Measurements from ENCODE around the gene ERAL1.
"Not testable (repeated sequence)": the region's sequence is repeated elsewhere in the genome, so short reads cannot be mapped to it uniquely, and the experiment has no call there.

The ERAL1 gene

DNA sequence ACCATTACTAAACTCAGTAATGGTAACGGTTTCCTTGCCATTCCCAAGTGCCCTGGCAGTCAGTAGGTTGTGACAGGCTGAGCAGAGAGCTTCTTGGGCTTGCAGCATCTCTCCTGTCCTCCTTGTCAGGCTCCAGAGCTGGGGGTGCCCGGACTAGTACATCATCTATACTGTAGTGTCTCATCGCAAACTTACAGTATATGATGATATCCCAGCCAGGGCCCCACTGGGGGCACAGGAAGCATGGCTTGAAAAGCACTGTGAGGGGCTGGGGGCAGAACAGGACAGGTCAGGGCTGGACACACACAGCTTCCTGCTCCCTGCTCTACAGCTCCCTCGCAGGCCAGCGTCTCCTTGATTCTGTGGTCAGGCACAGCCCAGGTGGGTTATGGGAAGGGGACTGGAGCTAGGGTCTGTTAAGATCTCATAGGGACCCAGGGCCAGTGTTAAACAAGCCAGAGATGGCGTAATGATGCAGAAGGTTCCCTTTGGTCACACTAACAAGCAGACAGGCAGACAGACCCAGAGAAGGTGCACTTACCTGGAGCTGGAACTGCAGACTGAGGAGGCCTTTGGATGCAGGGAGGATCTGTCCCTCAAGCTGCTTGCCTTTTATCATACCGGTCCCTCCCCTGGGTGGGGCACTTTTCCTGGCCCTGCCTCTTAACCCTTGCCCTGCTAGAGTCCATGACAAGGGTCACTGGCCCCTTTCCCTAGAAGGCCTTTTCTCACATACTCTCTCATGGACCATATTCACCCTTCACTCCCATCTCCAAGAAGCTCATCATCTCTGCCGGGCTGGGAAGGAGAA, 6.8 kb downstream of the ERAL1 start:
- DNase-seq (no peak), ATAC-seq (replicated peaks) (no peak)
- Mint-ChIP-seq H3K36me3 (peaks cover 34 to 54% of the 10 kb centered on the region in 2 donors), H3K4me1 (peaks cover 30 to 42% of the 10 kb centered on the region in 2 donors), H3K27ac (peak overlapping the region; percentile 56), H3K9me3 (no peaks in the 10 kb centered on the region), H3K4me3 (no peak overlapping the region), H3K27me3 (no peaks in the 10 kb centered on the region)

DNA sequence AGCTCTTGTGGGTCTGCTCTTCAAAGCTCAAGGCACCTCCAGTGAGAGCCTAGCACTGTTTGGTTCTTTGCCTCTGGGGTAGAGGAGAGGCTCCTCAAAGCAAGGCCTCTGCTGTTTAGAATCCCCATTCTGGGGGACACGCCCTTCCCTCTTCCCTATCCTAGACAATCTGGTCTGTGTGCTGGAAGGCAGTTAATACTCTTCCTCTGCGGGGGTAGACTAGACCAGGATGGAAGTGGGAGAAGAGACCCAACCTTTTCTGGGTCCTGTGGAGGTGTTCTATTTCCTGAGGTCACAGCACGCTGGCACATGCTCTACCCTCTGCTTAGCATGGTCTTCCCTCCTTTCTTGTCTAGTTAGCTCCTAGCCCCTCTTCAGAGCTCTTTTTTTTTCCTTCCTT, 7.7 kb downstream of the ERAL1 start:
- DNase-seq, result no peak

DNA sequence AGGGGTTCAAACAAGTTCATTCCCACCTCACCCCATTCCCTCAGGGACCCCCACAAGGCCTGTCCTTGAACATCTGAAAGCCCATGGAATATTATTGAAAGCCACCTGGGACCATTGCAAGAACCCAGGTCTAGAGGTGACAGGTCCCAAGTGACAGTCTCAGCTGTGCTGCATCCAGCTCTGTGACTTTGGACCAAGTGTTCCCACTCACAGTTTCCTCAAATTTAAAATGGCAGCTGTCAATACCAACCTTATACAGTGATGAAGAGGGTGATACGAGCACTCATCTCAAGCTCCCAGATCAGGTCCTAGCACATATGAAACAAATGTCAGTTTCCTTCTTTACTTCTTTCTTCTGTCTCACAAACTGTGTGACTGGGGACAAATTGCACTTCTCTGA, 9.1 kb downstream of the ERAL1 start:
- ATAC-seq (replicated peaks), result no peak
- peaks cover 15 to 29% of the 10 kb centered on the region in 2 donors for H3K4me1 Mint-ChIP-seq
- no peak overlapping the region for H3K27ac Mint-ChIP-seq
- H3K36me3 Mint-ChIP-seq, result peaks cover 13 to 32% of the 10 kb centered on the region in 2 donors
- DNase-seq, result no peak
- H3K4me3 Mint-ChIP-seq, result no peak overlapping the region
- no peaks in the 10 kb centered on the region for H3K9me3 Mint-ChIP-seq
- no peaks in the 10 kb centered on the region for H3K27me3 Mint-ChIP-seq

More for the DNA sequence above, 7.7 kb downstream of the ERAL1 start:
- Mint-ChIP-seq H3K27me3 (no peaks in the 10 kb centered on the region), H3K4me3 (no peak overlapping the region), H3K36me3 (peaks cover 26 to 45% of the 10 kb centered on the region in 2 donors), H3K27ac (no peak overlapping the region), H3K4me1 (peaks cover 27 to 38% of the 10 kb centered on the region in 2 donors), H3K9me3 (no peaks in the 10 kb centered on the region)
- ATAC-seq (replicated peaks), result no peak

DNA sequence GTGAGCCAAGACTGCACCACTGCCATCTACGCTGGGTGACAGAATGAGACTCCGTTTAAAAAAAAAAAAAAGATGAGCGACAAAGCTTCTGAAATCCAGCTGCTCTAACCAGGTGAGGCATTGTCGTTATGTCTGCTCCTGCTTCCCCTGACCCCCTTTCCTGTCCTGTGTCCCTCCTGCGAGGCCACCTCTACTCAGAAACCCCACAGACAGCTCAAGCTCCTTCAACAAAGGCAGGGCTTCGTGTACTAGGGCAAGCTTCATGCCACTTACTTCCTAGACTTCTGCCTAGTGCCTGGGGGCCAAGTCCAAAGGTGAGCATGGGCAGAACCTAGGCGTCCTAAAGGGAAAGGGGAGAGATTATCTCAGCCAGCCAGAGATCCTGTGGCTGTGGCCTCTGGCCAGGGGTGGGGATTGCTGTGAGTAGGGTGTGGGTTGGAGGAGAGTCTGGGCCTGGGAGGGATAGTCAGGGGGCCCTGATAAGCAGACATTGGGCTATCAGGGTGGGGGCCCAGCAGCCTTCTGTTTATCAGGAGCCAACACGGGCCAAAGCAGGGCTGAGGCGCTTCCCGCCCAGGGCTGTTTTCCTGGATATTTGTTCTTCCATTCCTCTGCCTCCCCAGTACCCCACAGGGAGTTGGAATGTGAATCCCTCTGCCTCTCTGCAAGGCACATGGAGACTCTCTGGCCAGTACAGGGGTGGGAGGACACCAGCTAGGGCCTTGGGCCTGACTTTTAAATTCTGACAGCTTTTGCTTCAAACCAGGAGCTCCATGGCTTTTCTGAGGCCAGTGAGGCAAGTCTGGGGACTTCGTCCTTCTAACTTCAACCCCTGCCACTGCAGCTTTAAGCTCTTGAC, 10.4 kb downstream of the ERAL1 start:
- ATAC-seq (replicated peaks), result peak; percentile 19 to 31
- H3K4me3 Mint-ChIP-seq, result no peak overlapping the region

DNA sequence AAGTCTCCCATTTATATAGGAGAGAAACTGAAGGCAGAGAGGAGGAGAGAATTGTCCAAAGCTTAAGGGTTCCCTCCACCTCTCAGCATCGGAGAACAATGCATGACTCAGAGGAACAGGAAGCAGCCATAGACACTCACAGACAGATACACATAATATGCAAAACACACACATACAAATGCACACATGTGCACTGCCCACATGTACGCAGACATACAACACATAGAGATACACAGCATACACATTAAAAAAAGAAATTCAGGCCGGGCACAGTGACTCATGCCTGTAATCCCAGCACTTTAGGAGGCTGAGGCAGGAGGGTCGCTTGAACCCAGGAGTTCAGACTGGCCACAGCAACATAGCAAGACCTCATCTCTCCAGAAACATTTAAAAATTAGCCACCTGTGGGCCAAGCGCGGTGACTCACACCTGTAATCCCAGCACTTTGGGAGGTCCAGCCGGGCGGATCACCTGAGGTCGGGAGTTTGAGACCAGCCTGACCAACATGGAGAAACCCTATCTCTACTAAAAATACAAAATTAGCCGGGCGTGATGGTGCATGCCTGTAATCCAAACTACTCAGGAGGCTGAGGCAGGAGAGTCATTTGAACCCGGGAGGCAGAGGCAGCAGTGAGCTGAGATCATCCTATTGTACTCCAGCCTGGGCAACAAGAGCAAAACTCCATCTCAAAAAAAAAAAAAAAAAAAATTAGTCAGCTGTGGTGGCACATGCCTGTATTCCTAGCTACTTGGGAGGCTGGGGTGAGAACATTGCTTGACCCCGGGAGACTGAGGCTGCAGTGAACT, 11.3 kb downstream of the ERAL1 start:
- Mint-ChIP-seq H3K27me3 (no peaks in the 10 kb centered on the region), H3K4me3 (peak overlapping the region in 1 of 2 donors; percentile 40), H3K4me1 (peaks cover 16 to 27% of the 10 kb centered on the region in 2 donors), H3K9me3 (no peaks in the 10 kb centered on the region), H3K27ac (peak overlapping the region; percentile 85), H3K36me3 (peaks cover 5 to 22% of the 10 kb centered on the region in 2 donors)
- DNase-seq, result no peak
- ATAC-seq (replicated peaks), result peak; percentile 99

More for the DNA sequence above, 10.4 kb downstream of the ERAL1 start:
- no peak for DNase-seq
- Mint-ChIP-seq H3K36me3 (peaks cover 8 to 26% of the 10 kb centered on the region in 2 donors), H3K27me3 (no peaks in the 10 kb centered on the region), H3K27ac (peak overlapping the region; percentile 85), H3K9me3 (no peaks in the 10 kb centered on the region), H3K4me1 (peaks cover 14 to 23% of the 10 kb centered on the region in 2 donors)

DNA sequence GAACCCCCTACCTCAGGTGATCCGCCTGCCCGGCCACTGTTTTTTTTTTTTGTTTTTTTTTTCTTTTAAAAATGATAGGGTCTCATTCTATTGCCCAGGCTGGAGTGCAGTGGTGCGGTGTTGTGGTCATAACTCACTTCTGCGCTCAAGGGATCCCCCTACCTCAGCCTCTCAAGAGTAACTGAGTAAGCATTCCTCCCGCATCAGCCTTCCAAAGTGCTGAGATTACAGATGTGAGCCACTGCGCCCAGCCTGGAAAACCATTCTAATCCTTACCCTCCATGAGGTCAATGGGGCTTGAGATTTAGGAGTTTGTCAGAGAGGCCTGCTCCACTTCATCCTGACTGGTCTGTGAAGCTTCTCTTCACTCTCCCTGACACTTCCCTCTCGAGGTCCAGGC, 12.5 kb downstream of the ERAL1 start:
- H3K4me1 Mint-ChIP-seq, result peaks cover 20 to 39% of the 10 kb centered on the region in 2 donors

DNA sequence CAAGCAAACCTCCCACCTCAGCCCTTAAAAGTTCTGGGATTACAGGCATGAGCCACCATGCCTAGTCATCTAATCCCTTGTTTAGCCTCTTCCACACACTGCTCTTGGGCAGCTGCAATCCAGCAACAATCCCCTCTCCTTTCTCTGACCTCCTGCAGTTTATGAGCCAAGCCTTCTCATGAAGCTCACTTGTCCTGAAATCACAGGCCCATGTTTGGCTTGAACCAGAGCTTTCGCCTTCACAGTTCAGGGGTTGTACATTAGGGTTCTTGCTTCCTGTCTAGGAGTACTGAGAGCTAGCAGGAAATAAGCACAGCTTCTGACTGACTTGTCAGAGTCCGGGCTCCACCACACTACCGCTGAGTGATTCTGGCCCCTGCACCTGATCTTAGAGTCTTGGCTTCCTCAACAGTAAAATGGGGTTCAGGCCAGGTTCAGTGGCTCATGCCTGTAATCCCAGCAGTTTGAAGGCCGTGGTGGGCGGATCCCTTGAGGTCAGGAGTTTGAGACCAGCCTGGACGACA, 16.3 kb downstream of the ERAL1 start:
- Mint-ChIP-seq H3K4me1 (peaks cover 21 to 41% of the 10 kb centered on the region in 2 donors), H3K9me3 (no peaks in the 10 kb centered on the region), H3K27me3 (no peaks in the 10 kb centered on the region), H3K27ac (peak overlapping the region; percentile 97), H3K4me3 (peak overlapping the region in 1 of 2 donors; percentile 56), H3K36me3 (peaks cover 0 to 3% of the 10 kb centered on the region in 2 donors)
- ATAC-seq (replicated peaks), result peak; percentile 99
- peak; percentile 46 for DNase-seq

More for the DNA sequence above, 12.5 kb downstream of the ERAL1 start:
- H3K27ac Mint-ChIP-seq, result no peak overlapping the region
- ATAC-seq (replicated peaks), result no peak
- H3K27me3 Mint-ChIP-seq, result no peaks in the 10 kb centered on the region
- no peaks in the 10 kb centered on the region for H3K9me3 Mint-ChIP-seq
- DNase-seq, result no peak
- no peak overlapping the region for H3K4me3 Mint-ChIP-seq
- peaks cover 2 to 12% of the 10 kb centered on the region in 2 donors for H3K36me3 Mint-ChIP-seq

DNA sequence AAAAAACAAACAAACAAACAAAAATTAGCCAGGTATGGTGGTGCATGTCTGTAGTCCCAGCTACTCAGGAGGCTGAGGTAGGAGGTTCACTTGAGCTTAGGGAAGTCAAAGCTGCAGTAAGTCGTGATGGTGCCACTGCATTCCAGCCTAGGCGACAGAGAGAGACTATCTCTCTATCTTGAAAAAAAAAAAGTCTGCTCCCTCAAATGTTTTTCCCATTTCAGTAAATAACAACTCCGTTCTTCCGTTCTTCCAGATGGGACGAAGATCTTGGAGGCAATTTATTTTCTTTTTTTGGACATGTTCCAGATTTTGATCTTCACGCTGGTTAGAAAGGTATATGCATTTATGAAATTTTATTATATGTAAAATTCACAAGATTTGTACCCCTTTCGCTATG, 19.0 kb downstream of the ERAL1 start:
- peaks cover 7 to 15% of the 10 kb centered on the region in 2 donors for H3K36me3 Mint-ChIP-seq
- no peak overlapping the region for H3K27ac Mint-ChIP-seq
- H3K4me3 Mint-ChIP-seq, result no peak overlapping the region
- DNase-seq (no peak), ATAC-seq (replicated peaks) (no peak)
- peaks cover 23 to 40% of the 10 kb centered on the region in 2 donors for H3K4me1 Mint-ChIP-seq
- no peaks in the 10 kb centered on the region for H3K27me3 Mint-ChIP-seq
- peaks cover 0 to 1% of the 10 kb centered on the region in 2 donors for H3K9me3 Mint-ChIP-seq

DNA sequence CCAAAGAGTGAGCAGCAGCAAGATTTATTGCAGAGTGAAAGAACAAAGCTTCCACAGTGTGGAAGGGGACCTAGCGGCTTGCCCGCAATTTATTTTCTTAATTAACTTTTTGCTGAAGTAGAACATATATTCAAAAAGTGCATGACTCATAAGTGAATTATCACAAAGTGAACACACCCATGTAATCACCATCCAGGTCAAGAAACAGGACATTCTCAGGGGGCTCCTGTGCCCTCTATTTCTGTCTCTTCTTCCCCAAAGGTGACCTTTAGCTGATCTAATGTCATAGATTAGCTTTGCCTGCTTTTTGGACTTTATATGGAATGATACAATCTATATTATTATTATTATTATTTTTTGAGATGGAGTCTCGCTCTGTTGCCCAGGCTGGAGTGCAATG, 19.9 kb downstream of the ERAL1 start:
- ATAC-seq (replicated peaks) (no peak), DNase-seq (no peak)
- Mint-ChIP-seq H3K9me3 (peaks cover 0 to 1% of the 10 kb centered on the region in 2 donors), H3K4me3 (no peak overlapping the region), H3K4me1 (peaks cover 23 to 40% of the 10 kb centered on the region in 2 donors), H3K36me3 (peaks cover 9 to 24% of the 10 kb centered on the region in 2 donors), H3K27me3 (no peaks in the 10 kb centered on the region), H3K27ac (no peak overlapping the region)

DNA sequence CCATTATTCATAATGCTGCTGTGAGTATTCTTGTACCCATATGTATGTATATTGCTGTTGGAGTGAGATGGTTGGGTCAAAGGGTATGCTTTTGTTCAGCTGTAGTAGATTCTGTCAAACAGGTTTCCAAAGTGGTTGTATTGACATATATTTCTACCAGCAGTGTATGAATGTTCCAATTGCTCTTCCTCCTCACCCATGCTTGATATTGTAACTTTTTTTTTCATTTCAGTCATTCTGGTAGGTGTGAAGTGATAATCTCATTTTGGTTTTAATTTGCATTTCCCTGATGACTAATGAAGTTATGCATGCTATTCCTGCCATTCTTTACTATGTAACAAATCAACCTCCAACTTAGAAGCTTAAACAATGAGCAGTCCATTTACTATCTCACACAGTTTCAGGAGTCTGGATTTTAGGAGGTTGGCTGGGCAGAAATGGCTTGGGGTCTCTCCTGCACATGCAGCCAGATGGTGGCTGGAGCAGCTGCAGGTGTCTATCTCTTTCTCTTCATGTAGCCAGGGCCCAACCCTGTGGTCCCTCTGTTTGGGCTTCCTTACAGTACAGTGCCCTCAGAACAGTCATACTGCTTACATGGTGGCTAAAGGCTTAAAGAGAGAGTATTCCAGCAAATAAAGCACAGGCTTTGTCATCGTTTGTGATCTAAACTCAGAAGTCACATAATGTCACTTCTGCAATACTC, 21.2 kb downstream of the ERAL1 start:
- Mint-ChIP-seq H3K27me3 (no peaks in the 10 kb centered on the region), H3K4me1 (peaks cover 24 to 37% of the 10 kb centered on the region in 2 donors), H3K36me3 (peaks cover 18 to 31% of the 10 kb centered on the region in 2 donors), H3K4me3 (no peak overlapping the region), H3K27ac (no peak overlapping the region), H3K9me3 (peaks cover 0 to 1% of the 10 kb centered on the region in 2 donors)
- ATAC-seq (replicated peaks), result peak; percentile 25 to 40
- DNase-seq, result no peak

DNA sequence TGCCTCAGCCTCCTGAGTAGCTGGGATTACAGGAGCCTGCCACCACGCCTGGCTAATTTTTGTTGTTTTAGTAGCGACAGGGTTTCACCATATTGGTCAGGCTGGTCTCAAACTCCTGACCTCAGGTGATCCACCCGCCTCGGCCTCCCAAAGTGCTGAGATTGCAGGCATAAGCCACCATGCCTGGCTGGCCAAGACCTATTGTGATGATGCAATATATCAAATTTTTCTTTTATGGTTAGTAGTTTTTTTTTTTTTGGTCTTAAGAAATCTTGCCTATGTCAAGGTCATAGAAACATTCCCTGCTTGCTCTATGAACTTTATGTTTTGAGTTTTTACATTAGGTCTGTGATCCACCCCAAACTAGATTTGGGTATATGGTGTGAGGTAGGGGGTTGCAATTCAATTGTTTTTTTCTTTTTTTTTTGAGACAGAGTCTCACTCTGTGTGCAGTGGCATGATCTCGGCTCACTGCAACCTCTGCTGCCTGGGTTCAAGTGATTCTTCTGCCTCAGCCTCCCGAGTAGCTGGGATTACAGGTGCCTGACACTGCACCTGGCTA, 22.4 kb downstream of the ERAL1 start:
- Mint-ChIP-seq H3K27ac (peak overlapping the region; percentile 42), H3K4me1 (peaks cover 16 to 25% of the 10 kb centered on the region in 2 donors), H3K36me3 (peaks cover 26 to 41% of the 10 kb centered on the region in 2 donors)
- DNase-seq; H3K27me3 Mint-ChIP-seq; H3K4me3 Mint-ChIP-seq; H3K9me3 Mint-ChIP-seq; ATAC-seq (replicated peaks): not testable (repeated sequence)

DNA sequence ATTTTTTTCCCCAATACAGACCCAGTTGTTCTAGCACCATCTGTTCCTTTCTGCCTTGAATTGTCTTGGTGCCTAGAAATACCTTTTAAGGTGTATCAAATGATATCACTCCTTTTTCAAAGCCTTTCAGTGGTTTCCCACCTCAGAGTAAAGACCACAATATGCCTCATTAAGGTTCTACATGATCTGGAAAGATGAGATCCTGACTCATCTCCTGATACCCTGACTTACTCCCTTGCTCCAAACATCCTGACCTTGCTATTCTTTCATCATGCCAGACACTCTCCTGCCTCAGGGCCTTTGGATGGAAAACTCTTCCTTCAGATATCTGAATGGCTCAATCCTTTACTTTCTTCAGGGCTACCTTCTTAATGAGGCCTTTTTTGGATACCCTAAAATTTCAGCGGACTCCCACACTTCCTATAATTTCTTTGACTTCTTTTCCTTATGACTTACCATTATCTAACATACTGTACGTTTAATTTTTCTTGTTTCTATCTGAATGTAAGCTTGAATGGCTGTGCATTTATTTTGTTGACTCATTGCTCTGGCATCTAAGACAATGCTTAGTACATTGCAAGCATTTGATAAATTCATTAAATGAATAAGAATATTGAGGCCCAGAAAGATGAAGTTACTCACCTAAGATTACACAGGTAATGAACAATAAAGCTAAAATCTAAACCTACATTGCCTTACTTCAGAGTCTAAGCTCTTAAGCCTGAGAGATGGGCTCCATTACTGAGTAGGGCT, 23.5 kb downstream of the ERAL1 start:
- H3K4me1 Mint-ChIP-seq, result peaks cover 13 to 17% of the 10 kb centered on the region in 2 donors
- ATAC-seq (replicated peaks), result no peak
- no peak overlapping the region for H3K4me3 Mint-ChIP-seq
- no peaks in the 10 kb centered on the region for H3K27me3 Mint-ChIP-seq
- peaks cover 35 to 52% of the 10 kb centered on the region in 2 donors for H3K36me3 Mint-ChIP-seq
- H3K27ac Mint-ChIP-seq, result peak overlapping the region; percentile 10
- no peak for DNase-seq
- H3K9me3 Mint-ChIP-seq, result peaks cover 0 to 1% of the 10 kb centered on the region in 2 donors
